Uterus (tissue), 4 donors: ENCODE measurements around the gene SGK1. TPM values are rescaled to one million over a fixed set of nuclear protein-coding genes. Genes with fewer than 3 reads are reported as not detected.
"Not testable (repeated sequence)": the region's sequence is repeated elsewhere in the genome, so short reads cannot be mapped to it uniquely, and the experiment has no call there.

Experiments used
- DNase-seq, 2 donors: peaks; one replicate each; pipeline ENCODE4 v3.0.0-alpha.2; 2019 to 2020
- H3K27ac ChIP-seq, 2 donors: fragments of 200-600 bp; sonication (generic); 1 replicate in 1 of 2; 2 replicates in 1 of 2; pipeline ENCODE4 v1.5.1; 2016 to 2018
- H3K27me3 ChIP-seq, 2 donors: fragments of 200-600 bp; sonication (generic); one replicate each; pipeline ENCODE4 v1.5.1; 2018 to 2019; ENCODE audit warnings: control low read depth in 1 of 2
- H3K36me3 ChIP-seq, 2 donors: fragments of 200-600 bp; sonication (generic); one replicate each; pipeline ENCODE4 v1.5.1; 2019; ENCODE audit warnings: control low read depth in 1 of 2
- H3K4me1 ChIP-seq, 2 donors: fragments of 200-600 bp; sonication (generic); one replicate each; pipeline ENCODE4 v1.5.1; 2018 to 2019; ENCODE audit warnings: control low read depth in 1 of 2
- H3K4me3 ChIP-seq, 2 donors: fragments of 200-600 bp; sonication (generic); 1 replicate in 1 of 2; 2 replicates in 1 of 2; pipeline ENCODE4 v1.5.1; 2018 to 2019; ENCODE audit warnings: mild to moderate bottlenecking in 1 of 2
- H3K9me3 ChIP-seq, 2 donors: fragments of 200-600 bp; sonication (generic); one replicate each; pipeline ENCODE4 v1.5.1; 2019; ENCODE audit warnings: control low read depth in 1 of 2
- CTCF ChIP-seq, 4 experiments: fragments of 200-600 bp in 2 of 4; fragments of 450-650 bp in 2 of 4; sonication (generic) in 2 of 4; IDR thresholded peaks; one replicate each; pipeline ENCODE4 v1.5.1; 2016 to 2019; ENCODE audit warnings: antibody characterized with exemption in 4 of 4, mild to moderate bottlenecking in 2 of 4, moderate library complexity in 1 of 4
- POLR2A ChIP-seq, 2 donors: fragments of 450-650 bp; IDR thresholded peaks; one replicate each; pipeline ENCODE4 v1.6.1; 2016; ENCODE audit warnings: antibody characterized with exemption in 2 of 2, mild to moderate bottlenecking in 1 of 2, moderate library complexity in 1 of 2
- intact Hi-C: fragments of 100-400 bp; cut with DNase I; formaldehyde crosslinking; loops from one replicate; pipeline ENCODE4 v1.15.1; 2023; ENCODE audit warnings: low total_unique reads
- total RNA-seq, 4 donors: library from RNA; depleted of rRNA in 3 of 4; stranded (reverse); fragments of >200 nt in 3 of 4; gene quantifications; one replicate each; pipeline versions ENCODE4 v1.1.0 to v1.2.4, GENCODE V29; 2014 to 2023
- donor health status: DM: yes; HTN: yes; CAD: no.

The SGK1 gene
- total RNA-seq, 4 donors from 2014 or later: 47.1 to 75.0 (median 59.8) TPM

GRCh38 chr6:134204031-134204430 lies 113.9 kb downstream of the SGK1 start:
- H3K27me3 ChIP-seq: no peaks in the 10 kb centered on the region
- H3K36me3 ChIP-seq: no peaks in the 10 kb centered on the region
- TF ChIP-seq CTCF (IDR thresholded peaks at IDR 0.05) (no peak), POLR2A (IDR thresholded peaks at IDR 0.05) (no peak)
- H3K9me3 ChIP-seq: no peaks in the 10 kb centered on the region
- no peak overlapping the region for H3K4me3 ChIP-seq
- no peaks in the 10 kb centered on the region for H3K4me1 ChIP-seq
- H3K27ac ChIP-seq: no peak overlapping the region
- intact Hi-C loops: no loop called here
- no peak for DNase-seq

GRCh38 chr6:134201716-134202115 lies 116.2 kb downstream of the SGK1 start:
- TF ChIP-seq POLR2A (IDR thresholded peaks at IDR 0.05) (no peak), CTCF (IDR thresholded peaks at IDR 0.05) (no peak)
- intact Hi-C loops: no loop called here
- no peaks in the 10 kb centered on the region for H3K27me3 ChIP-seq

GRCh38 chr6:134199848-134200606 lies 117.9 kb downstream of the SGK1 start:
- Histone ChIP-seq H3K36me3 (no peaks in the 10 kb centered on the region), H3K27me3 (no peaks in the 10 kb centered on the region), H3K4me3 (no peak overlapping the region), H3K9me3 (no peaks in the 10 kb centered on the region), H3K4me1 (no peaks in the 10 kb centered on the region), H3K27ac (no peak overlapping the region)
- intact Hi-C loops: no loop called here
- DNase-seq: no peak
- no peak for TF ChIP-seq CTCF (IDR thresholded peaks at IDR 0.05)
- no peak for TF ChIP-seq POLR2A (IDR thresholded peaks at IDR 0.05)

More at GRCh38 chr6:134201716-134202115, 116.2 kb downstream of the SGK1 start:
- Histone ChIP-seq H3K4me3 (no peak overlapping the region), H3K36me3 (no peaks in the 10 kb centered on the region), H3K4me1 (no peaks in the 10 kb centered on the region), H3K9me3 (no peaks in the 10 kb centered on the region), H3K27ac (no peak overlapping the region)
- DNase-seq: no peak

GRCh38 chr6:134198093-134198492 lies 119.8 kb downstream of the SGK1 start:
- Histone ChIP-seq H3K4me3 (no peak overlapping the region), H3K27me3 (no peaks in the 10 kb centered on the region), H3K27ac (no peak overlapping the region), H3K9me3 (no peaks in the 10 kb centered on the region), H3K36me3 (no peaks in the 10 kb centered on the region), H3K4me1 (no peaks in the 10 kb centered on the region)
- intact Hi-C loops: no loop called here
- TF ChIP-seq POLR2A (IDR thresholded peaks at IDR 0.05): no peak
- TF ChIP-seq CTCF (IDR thresholded peaks at IDR 0.05): no peak
- DNase-seq: no peak

GRCh38 chr6:134197685-134198084 lies 120.2 kb downstream of the SGK1 start:
- DNase-seq, H3K4me1 ChIP-seq, H3K4me3 ChIP-seq, H3K9me3 ChIP-seq, H3K27ac ChIP-seq, H3K36me3 ChIP-seq, H3K27me3 ChIP-seq, intact Hi-C loops: not testable (repeated sequence)
